Stimulated activated CD4-positive, alpha-beta T cell treated with anti-CD3 and anti-CD28 coated beads, TNF-alpha, amount 100 ng/mL, for 4 hours (primary cell): Measurements from ENCODE around the gene SMAD6.

ENCODE experiments used
- DNase-seq, 3 experiments: peaks; one replicate each; pipeline ENCODE4 v3.0.0-alpha.2; 2020; ENCODE audit warnings: low read depth in 3 of 3

SMAD6 gene

DNA sequence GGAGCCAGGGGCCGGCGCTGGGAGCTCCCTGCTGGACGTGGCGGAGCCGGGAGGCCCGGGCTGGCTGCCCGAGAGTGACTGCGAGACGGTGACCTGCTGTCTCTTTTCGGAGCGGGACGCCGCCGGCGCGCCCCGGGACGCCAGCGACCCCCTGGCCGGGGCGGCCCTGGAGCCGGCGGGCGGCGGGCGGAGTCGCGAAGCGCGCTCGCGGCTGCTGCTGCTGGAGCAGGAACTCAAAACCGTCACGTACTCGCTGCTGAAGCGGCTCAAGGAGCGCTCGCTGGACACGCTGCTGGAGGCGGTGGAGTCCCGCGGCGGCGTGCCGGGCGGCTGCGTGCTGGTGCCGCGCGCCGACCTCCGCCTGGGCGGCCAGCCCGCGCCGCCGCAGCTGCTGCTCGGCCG lies 1.5 kb downstream of the SMAD6 start:
- DNase-seq: no peak

DNA sequence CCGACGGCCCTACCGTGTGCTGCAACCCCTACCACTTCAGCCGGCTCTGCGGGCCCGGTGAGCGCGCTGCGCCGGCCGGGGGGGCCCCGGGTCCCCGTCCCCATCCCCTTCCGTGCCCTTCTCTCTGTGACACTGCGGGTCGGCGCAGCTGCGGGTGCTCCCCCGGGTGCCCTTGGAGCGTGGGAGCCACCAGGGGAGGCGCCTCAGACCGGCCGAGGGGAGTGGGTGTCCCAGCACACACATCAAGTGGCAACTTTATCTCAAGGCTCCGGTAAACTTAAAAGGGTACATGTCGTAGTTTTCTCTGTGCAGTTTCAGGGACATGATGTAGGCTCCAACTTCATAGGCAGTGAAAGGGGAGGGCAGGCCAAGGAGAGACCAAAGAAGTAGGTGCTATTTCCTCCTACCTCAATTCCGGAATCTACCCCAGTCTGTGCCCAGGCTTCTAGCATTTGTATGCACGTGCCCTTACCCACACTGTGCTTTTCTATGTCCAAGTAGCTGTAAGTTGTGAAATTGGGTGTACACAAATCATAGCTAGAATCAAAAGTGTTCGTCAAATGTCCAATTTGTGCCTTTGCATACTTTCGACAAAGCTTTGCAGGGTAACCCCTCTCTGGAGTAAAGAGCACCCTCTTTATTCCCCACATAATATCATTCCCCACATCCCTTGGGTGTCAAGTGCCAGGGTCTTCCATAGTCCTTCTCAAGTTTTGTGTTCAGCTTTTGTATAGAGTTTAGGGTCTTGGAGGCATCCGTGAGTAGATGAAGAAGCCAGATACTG lies 2.2 kb downstream of the SMAD6 start:
- no peak for DNase-seq

DNA sequence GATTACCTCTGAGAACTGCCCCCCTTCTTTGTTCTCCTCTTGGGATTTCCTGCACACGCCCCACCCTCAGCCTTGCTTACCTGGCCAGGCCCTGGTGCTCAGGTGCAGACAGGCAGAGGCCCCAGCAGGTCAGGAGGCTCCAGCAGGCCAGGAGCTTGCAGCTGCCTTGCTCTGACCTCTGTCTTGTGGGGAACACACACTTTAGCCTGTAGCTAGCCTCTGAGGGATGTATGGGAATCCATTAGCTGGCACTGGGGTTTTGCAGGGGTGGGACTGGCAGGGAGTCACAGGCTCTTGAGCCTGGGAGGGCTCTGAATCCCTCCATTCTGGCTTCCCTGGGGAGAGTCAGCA lies 2.7 kb downstream of the SMAD6 start:
- DNase-seq: no peak

DNA sequence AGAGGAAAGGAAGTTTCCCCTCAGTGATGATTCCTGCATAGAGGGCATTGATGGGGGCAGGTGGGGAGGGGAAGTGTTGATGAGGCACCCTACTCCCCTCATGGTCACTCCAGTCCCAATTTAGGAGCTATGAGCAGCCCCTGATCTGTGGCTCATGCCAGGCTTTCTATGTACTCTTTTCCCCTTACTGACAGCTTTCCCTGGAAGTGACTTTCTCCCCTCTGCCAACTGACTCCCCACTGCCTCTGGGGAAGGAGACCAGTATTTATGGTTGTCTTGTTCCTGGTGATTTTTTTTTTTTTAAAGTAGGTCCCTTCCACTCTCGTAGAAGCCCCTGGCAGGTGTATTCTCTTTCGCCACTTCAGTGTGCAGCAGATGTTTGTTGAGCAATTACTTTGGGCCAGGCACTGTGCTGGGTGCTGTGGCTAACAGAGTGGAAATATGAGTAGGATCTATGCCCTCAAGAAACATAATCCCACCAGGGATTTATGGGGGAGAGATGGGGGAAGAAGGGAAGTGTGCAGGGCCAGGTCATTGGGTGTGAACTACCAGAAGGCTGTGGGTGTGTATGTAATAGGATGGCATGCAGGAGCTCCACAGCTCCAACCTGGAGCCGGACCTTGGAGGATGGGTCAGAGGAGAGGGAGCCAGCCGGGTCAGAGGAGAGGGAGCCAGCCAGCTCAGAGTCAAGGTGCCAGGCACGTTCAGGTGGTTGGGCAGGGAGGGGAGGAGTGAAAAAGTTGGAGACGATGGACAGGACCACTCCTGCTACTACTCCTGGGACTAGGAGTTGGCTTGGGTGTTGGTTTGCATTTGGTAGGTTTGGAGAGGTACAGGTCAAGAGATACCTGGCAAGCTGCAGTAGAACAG lies 3.5 kb downstream of the SMAD6 start:
- DNase-seq: no peak

DNA sequence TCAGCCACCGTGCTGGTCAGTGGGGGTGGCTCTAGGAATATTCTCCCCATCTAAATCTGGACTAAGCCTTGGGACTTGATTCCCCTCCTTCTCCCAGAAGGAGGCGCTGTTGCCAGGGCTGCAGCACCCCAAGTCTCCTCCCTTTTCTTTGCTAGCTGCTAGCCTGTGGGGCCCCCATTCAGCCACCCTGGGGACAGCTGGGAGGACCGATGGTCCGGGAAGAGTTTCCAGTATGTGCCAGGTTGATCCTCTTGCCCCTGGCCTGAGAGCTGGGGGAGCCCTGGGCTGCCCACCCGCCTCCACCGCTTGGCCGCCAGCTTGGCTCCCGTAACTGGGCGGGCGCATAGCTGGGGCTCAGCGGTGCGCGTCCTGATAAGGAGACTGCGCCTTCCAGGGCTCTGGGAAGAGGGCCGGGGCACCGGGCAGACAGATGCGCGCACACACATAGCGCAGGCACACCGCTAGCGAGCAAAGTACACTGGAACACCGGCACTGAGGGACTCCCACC lies 4.2 kb downstream of the SMAD6 start:
- DNase-seq: no peak

DNA sequence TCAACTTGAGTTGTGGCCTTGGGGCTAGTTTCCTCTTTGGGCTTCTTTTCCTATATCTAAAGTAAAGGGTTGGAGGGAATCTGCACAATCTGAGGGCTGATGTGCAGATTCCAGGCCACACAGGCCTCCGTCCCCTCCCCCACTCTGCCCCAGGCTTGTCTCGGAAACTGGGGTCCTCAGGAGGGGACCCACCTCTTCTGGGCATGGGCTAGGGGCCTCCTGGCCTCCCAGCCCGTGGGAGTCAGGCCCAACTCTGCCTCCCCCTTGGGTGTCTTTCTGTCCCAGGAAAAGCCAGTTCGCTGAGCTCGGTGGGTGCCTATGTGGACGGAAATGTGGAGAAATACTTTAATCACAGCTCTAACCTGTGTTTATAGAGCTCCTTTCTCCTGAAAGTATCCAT lies 4.8 kb downstream of the SMAD6 start:
- no peak for DNase-seq

DNA sequence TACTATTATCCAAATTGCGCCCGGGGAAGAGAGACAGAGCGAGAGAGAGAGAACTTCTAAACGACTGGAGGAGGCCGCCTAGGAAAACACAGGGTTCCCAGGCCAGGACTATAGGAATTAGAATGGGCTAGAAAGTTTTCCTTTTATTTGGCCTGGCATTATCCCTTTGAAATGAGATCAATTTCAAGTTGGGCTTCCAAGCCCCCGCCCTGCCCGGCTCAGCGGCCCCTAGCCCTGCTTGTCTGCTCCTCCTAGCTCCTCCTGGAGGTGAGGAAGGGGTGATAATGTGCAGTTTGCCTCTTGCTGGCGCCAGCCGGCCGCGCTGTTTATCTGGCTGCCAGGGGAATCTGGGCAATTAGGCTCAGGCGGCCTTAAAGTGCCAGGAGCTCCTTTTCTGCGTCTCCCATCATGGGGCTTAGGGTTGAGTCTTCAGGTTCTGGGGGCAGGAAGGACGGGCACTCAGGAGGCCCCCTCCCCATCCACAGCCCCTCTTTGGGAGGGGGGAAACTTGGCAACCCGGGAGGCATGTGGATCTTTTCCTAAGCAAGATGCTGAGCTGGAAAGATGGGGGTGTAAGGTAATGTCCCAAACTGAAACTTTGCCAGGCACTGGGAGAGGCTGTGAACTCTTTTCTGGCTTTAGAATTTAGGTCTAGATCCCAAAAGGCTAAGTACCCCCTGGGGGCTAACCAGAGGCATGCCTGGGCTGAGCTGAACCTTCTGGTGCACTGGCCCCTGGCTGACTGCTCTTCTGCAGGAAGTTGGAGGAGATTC lies 5.5 kb downstream of the SMAD6 start:
- no peak for DNase-seq

DNA sequence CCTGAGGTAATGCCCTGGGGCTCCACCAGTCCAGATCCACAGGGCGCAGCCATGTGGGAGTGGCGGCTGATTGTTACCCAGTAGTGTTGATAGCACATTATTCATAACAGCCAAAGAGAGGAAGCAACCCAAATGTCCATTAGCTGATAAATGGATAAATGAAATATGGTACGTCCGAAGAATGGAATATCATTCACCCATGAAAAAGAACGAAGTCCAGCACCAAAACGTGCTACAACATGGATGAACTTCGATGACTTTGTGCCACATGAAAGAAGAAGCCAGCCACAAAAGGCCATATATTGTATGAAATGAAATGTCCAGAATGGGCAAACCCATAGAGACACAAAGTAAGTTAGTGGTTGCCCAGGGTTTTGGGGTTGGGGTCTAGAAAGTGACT lies 6.4 kb downstream of the SMAD6 start:
- DNase-seq: no peak

DNA sequence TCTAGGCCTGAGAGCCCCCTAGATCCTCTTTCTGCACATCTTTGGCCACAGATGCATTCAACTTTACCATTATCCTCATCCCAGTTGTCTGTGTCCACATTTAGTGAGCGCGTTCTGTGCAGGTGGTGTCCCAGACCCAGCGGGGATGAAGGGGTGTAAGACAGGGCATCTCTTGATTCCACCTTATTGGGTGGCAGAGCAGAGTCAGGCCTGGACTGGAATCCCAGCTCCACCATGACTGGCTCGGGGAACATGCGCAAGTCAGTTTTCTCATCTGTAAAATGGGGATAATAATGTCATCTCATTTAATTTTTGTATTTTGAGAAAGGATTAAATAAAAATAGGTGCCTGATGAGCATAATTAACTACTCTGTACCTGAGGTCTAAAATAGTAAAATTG lies 7.8 kb downstream of the SMAD6 start:
- DNase-seq: no peak

DNA sequence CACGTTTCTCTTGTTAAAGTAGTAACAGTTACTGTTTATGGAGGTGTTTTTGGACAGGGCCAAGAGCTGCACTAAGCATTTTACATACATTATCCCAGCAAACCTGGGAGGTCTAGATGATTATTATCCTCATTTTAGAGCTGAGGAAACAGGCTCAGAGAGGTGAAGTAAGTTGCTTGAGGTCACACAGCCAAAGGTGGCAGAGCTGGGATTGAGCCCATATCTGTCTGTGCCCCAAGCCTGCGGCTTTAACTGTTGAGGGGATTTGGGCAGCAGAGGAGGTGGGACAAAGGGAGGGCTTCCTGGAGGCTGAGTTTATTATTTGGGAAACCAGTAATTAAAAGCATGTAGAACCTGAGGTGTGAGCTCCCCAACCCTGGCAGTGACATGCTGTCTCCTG lies 9.2 kb downstream of the SMAD6 start:
- no peak for DNase-seq

DNA sequence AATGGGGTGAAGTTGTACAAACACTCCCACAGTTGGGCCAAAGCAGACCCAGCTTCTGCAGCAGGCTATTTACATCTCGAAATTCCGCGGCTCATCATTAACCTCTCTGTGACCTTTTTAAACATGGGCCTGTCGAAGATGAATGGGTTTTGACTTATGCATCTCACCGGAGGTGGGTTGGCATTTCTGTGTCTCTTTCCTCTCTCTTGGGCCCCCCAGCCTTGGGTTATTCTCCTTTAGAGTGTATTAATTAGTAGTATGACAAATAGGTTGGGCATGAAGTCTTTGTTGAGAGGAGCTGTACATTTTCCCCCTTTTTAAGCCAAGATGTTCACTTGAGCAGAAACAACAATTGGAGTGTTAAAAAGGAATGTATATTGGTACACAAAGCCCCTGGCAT lies 9.8 kb downstream of the SMAD6 start:
- DNase-seq: no peak

DNA sequence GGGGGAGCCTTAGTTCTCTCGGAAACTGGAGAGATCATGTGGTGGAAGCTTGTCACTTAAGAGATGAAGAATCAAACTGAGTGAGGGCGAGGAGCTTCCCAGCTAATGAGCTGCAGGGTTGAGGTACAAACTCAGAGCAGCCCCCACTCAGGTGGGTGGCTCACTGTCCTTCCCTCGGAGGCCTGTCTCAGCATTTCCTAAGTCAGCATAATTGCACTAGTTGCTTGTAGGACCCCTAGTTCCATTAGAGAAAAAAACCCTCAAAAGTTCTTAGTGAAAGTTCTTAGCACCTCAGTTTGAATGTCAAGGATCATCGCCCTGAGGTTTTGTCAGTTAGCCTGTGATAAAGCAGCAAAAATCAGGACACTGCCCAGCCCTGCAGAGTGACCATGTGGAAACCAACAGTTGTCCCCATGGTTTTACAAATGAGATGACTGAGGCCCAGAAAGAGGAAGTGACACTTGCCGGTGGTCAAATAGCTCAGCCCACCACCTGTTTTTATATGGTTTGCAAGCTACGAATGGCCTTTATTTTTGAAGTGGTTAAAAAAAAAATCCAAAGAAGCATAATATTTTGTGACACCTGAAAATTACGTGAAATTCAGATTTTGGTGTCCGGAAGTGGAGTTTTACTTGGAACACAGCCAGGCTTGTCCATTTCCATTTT lies 11.9 kb downstream of the SMAD6 start:
- DNase-seq: no peak

DNA sequence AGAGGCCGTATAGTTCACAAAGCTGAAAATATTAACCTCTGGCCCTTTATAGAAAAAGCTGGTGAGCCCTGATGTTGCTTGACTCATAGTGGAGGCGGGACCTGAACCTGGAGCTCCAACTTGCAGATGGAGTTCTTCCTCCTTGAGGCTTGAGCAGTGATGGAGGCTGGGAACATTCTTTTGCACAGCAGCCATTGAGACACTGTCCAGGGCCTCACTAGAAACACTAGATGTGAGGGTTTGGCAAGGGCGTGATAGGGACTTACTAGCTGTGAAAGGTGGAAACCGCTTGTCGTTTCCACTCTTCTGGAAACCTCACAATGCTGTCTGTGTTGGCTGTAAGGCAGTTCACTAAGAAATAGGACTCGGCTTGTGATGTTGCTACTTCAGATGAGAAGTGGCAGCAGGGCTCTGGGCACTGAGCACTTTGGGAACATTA lies 12.5 kb downstream of the SMAD6 start:
- no peak for DNase-seq

DNA sequence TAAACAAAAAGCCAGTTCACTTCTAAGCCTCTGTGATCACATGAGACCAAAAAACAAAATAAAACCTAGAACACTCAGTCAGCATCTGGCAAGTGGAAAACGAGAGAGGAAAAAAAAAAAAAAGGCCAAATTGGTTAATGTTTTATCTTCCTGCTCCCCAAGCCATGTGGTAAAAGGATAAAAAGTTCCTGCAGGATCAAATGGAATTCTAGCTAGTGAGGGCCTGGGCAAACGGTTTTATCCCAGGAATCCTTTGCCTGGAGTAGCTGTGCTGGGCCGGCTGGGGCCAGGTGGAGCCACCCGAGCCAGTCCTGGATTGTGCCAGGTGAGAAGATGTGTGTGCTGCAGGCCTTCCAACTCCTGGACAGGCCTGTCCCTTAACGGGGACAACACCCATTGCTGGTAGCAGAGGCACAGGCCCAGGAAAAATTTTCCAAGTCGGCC lies 13.2 kb downstream of the SMAD6 start:
- DNase-seq: no peak

DNA sequence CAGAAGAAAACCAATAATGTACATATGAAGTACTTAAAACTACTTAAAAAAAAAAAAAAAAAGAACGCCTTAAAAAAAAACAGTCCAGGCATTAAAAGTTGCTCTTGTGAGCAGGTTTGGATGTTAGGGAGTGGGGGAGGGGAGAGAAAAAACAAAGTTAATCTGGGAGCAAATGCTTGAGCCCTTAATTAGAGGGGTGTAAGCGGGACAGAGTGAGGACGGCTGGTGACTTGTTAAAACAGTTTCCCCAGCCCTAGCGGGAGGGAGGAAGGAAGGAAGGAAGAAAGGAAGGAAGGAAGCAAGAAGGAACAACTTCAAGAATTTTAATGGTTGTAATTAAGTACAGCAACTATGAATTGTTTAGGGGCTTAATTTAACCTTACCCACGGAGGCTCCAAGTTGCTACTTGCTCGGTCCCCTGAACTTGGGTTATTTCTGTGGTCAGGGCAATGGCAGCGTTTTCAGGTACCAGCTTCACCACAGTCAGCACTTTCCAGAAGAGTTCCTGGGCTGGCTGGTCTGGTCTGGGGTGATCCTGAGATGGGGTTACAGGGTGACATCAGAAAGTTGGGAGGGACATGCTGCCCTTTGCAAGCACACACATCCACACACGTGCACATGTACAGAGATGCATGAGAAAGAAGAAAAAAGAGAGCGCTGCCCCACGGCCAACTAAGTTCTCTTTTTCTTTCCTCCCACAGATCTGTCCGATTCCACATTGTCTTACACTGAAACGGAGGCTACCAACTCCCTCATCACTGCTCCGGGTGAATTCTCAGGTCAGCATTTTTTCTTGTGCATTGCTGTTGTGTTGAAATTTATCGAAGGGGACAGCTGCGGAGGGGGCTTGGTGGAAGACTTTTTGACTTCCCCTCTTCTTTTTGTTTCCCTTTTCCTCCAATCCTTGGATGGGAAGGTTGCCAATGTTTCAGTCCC lies 14.0 kb downstream of the SMAD6 start:
- DNase-seq: no peak

DNA sequence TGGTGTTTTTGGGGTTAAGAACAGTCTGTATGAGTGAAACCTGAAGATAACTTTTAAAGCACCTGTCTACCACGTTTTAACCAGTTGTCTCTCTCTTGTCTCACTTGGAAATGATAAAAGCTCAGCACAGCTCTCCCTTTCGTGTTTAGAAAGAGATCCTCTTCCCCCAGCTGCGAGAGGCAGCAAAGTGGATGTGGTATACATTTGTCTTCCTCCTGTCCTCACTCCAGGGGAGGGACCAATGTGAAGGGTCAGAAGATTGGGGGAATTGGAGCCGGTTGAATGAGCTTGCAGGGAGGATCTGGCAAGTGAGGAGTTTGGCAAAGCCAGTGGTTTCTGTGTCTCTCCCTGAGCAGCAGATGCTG lies 14.6 kb downstream of the SMAD6 start:
- no peak for DNase-seq

DNA sequence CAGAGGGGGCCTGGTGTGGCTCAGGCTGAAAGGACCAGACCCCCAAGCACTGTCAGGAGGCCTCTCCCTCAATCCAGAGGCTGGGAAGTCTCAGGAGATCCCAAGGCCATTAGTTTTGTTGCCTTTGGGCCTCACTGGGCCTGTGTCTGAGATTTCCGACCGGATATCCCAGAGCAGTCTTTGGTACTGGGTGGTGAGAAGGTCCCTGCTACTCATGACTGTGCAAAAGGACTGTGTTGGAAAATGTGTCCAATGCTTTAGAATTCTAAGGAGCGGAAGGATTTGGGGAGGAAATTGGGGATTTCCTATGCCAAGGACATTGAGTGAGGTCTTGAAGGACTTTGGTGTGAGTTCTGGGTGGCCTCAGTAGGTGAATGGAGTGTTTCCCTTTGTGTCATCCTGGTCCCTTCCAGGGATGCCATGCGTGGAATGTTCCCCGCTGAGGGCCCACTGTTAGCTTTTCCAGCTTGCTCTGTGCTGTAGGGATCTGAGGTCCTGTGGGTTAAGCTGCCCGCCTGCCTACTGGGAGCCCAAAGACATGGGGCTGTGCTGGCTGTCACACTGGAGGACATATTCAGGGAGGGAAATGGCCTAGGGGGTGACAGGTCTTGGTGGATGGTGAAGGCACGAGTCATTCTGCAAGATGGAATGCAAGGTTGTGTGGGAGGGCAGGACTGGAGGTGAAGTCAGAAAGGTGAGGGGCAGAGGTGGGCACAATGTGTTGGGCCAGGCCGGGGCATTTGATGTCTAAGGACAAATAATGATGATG lies 16.4 kb downstream of the SMAD6 start:
- DNase-seq: no peak

DNA sequence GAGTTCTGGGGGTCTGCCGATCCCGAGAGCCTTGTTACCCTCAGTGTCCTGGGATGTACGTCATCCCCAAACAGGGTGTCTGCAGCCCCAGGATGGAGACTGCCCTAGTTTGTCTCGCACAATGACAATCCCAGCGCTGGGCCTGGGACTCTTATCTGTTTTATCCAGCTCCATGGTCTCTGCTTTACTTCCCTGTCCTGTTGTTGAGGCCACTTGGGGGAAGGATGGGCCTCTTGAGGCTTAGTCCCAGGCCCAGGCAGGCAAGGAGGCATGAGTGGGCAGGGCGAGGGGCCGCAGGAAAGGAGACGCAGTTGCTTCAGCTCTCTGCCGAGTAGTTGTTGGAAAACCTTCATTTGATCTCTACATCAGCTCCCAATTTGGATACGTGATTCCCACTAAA lies 17.4 kb downstream of the SMAD6 start:
- DNase-seq: no peak

DNA sequence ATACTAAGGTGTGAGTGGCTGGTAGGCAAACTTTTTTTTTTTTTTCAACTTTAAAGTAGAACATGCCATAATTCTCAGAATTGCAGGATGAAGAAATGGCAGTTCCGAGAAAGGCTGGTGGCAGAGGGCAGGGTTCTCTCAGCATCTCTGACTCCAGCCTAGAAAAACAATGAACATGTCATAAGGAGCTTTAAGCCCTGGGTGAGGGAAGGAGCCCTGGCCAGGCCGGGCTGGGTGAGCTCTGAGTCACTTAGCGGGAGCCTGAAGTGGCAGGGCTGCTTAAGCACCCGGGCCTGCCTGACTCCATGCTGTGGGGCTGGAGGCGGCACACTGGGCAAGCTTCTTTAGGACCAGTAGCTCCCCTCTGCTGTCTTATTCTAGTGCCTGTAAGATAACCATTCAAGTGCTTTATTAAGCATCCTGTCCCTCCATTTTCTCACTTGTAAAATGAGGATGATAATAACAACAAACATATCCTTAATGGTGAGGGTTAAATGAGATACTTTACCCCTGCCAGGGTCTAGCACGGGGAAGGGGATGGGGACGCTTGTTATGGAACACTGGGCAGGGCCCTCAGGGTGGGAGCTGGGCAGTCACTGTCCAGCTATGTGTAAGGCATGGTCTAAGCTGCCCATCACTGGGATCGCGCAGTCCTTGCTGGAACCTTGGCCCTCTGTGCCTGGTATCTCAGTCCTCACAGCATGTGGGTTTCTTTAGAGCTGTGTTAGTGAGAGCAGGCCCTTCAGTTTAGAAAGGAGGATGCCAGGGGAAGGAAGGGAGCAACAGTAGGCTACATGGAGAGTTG lies 18.4 kb downstream of the SMAD6 start:
- DNase-seq: no peak
